IMR-90 (cell line): ENCODE data around the gene CDC42EP2. TPM values are rescaled to one million over a fixed set of nuclear protein-coding genes. Genes with fewer than 3 reads are reported as not detected.

Experiments used
- ATAC-seq: fragments of 200-7000 bp; cut with Tn5 transposase; 2 replicates; pipeline ENCODE4 v1.9.1; 2020; ENCODE audit warnings: low read depth, mild to moderate bottlenecking, moderate library complexity
- BruUV-seq: library from RNA; stranded (reverse); fragments of 400-500 nt; replicated peaks from 2 replicates; lab custom pipeline; 2021; lab: Mats Ljungman, UMichigan
- CTCF ChIA-PET: fragments of 300-600 bp; formaldehyde crosslinking; extraction: SDS; loops from one replicate; lab custom pipeline; 2021; ENCODE audit warnings: antibody characterized with exemption; lab: Yijun Ruan, JAX
- POLR2A ChIA-PET: fragments of 300-600 bp; sonication (Branson Sonifier 250); formaldehyde crosslinking; loops from one replicate; lab custom pipeline; 2022; ENCODE audit warnings: antibody characterized with exemption; ENCODE audit not compliant: unreplicated experiment; lab: Charles Lee
- DNase-seq: peaks from one replicate; pipeline ENCODE4 v3.0.0; 2013
- H2AFZ ChIP-seq: replicated peaks from 2 replicates; pipeline ENCODE3; 2013; ENCODE audit warnings: low read length, mild to moderate bottlenecking; ENCODE audit not compliant: poor library complexity
- H2AK5ac ChIP-seq: 2 replicates; pipeline ENCODE4 v1.6.1; 2013; ENCODE audit warnings: low read depth, low read length, inconsistent platforms
- H2AK9ac ChIP-seq: replicated peaks from 2 replicates; pipeline ENCODE3; 2013; ENCODE audit warnings: mild to moderate bottlenecking, low read depth, low read length, moderate library complexity; ENCODE audit not compliant: poor library complexity
- H2BK120ac ChIP-seq: 2 replicates; pipeline ENCODE4 v1.6.1; 2013; ENCODE audit warnings: low read depth, low read length, inconsistent platforms
- H2BK15ac ChIP-seq: 3 replicates; pipeline ENCODE4 v1.6.1; 2013; ENCODE audit warnings: low read depth, low read length, inconsistent platforms
- H2BK20ac ChIP-seq: 2 replicates; pipeline ENCODE4 v1.6.1; 2013; ENCODE audit warnings: low read depth, mild to moderate bottlenecking, inconsistent platforms, low read length, moderate library complexity
- H2BK5ac ChIP-seq: 2 replicates; pipeline ENCODE4 v1.6.1; 2013; ENCODE audit warnings: mild to moderate bottlenecking, low read depth, low read length, inconsistent platforms; ENCODE audit not compliant: poor library complexity, severe bottlenecking
- H3K14ac ChIP-seq: replicated peaks from 2 replicates; pipeline ENCODE4 v1.6.1; 2013; ENCODE audit warnings: low read depth, low read length, inconsistent platforms
- H3K18ac ChIP-seq: 2 replicates; pipeline ENCODE4 v1.6.1; 2013; ENCODE audit warnings: low read depth, low read length, control low read depth
- H3K23ac ChIP-seq: 2 replicates; pipeline ENCODE4 v1.6.1; 2013; ENCODE audit warnings: low read depth, low read length, inconsistent platforms
- H3K27ac ChIP-seq: 2 replicates; pipeline ENCODE4 v1.5.1; 2013; ENCODE audit warnings: mild to moderate bottlenecking, control low read depth, low read length; ENCODE audit not compliant: insufficient read depth
- H3K27me3 ChIP-seq: 2 replicates; pipeline ENCODE4 v1.6.1; 2013; ENCODE audit warnings: low read length; ENCODE audit not compliant: control insufficient read depth, insufficient read depth
- H3K36me3 ChIP-seq: 2 replicates; pipeline ENCODE4 v1.6.1; 2013; ENCODE audit warnings: low read length, mixed read lengths; ENCODE audit not compliant: control insufficient read depth, insufficient read depth
- H3K4ac ChIP-seq: 2 replicates; pipeline ENCODE4 v1.6.1; 2013; ENCODE audit warnings: low read depth, low read length, inconsistent platforms
- H3K4me1 ChIP-seq: 2 replicates; pipeline ENCODE4 v1.6.1; 2013; ENCODE audit warnings: low read length, mixed read lengths; ENCODE audit not compliant: control insufficient read depth, insufficient read depth
- H3K4me2 ChIP-seq: 2 replicates; pipeline ENCODE4 v1.6.1; 2013; ENCODE audit warnings: low read depth, mild to moderate bottlenecking, control low read depth, low read length, moderate library complexity
- H3K4me3 ChIP-seq: 2 replicates; pipeline ENCODE4 v1.5.1; 2013; ENCODE audit warnings: low read depth, mild to moderate bottlenecking, control low read depth, low read length, moderate library complexity; ENCODE audit not compliant: insufficient read depth
- H3K56ac ChIP-seq: 2 replicates; pipeline ENCODE4 v1.6.1; 2013; ENCODE audit warnings: low read length, inconsistent platforms; ENCODE audit not compliant: insufficient read depth; ENCODE audit errors: extremely low read depth
- H3K79me1 ChIP-seq, 2 experiments: 2 replicates each; pipeline ENCODE4 v1.6.1; 2013; ENCODE audit warnings: low read length in 2 of 2, inconsistent platforms in 1 of 2, low read depth in 1 of 2
- H3K9ac ChIP-seq: 2 replicates; pipeline ENCODE4 v1.6.1; 2013; ENCODE audit warnings: low read depth, low read length, control low read depth
- H3K9me1 ChIP-seq: 2 replicates; pipeline ENCODE4 v1.6.1; 2013; ENCODE audit warnings: low read length, inconsistent platforms; ENCODE audit not compliant: insufficient read depth
- H3K9me3 ChIP-seq: 2 replicates; pipeline ENCODE4 v1.6.1; 2013; ENCODE audit warnings: low read length; ENCODE audit not compliant: control insufficient read depth, insufficient read depth
- H4K20me1 ChIP-seq: 2 replicates; pipeline ENCODE4 v1.6.1; 2013; ENCODE audit warnings: low read length, inconsistent platforms; ENCODE audit not compliant: insufficient read depth
- H4K5ac ChIP-seq: 2 replicates; pipeline ENCODE4 v1.6.1; 2013; ENCODE audit warnings: mild to moderate bottlenecking, low read depth, low read length, control low read depth
- H4K8ac ChIP-seq, 2 experiments: 2 replicates each; pipeline ENCODE4 v1.6.1; 2013; ENCODE audit warnings: low read depth in 2 of 2, low read length in 2 of 2, control low read depth in 1 of 2, inconsistent platforms in 1 of 2
- H4K91ac ChIP-seq: 2 replicates; pipeline ENCODE4 v1.6.1; 2013; ENCODE audit warnings: low read depth, low read length, inconsistent platforms; ENCODE audit not compliant: insufficient read depth
- BHLHE40 ChIP-seq: fragments of 150-350 bp; IDR thresholded peaks from 2 replicates; pipeline ENCODE4 v1.6.1; 2016; ENCODE audit warnings: mild to moderate bottlenecking, low read depth, low read length
- CHD1 ChIP-seq: IDR thresholded peaks from 2 replicates; pipeline ENCODE4 v1.6.1; 2012; ENCODE audit warnings: low read depth, low read length, improper control_type of control experiment
- FOS ChIP-seq: fragments of 150-350 bp; IDR thresholded peaks from 2 replicates; pipeline ENCODE4 v1.6.1; 2016; ENCODE audit warnings: low read depth, low read length
- MAFK ChIP-seq: IDR thresholded peaks from 2 replicates; pipeline ENCODE4 v1.6.1; 2012; ENCODE audit warnings: low read depth, low read length, improper control_type of control experiment
- MAZ ChIP-seq: IDR thresholded peaks from 2 replicates; pipeline ENCODE4 v1.6.1; 2012; ENCODE audit warnings: low read depth, mild to moderate bottlenecking, low read length, improper control_type of control experiment, moderate library complexity, borderline replicate concordance
- MXI1 ChIP-seq: IDR thresholded peaks from 2 replicates; pipeline ENCODE4 v1.6.1; 2012; ENCODE audit warnings: low read depth, mild to moderate bottlenecking, low read length, moderate library complexity, borderline replicate concordance
- NFE2L2 ChIP-seq: fragments of 150-350 bp; IDR thresholded peaks from 2 replicates; pipeline ENCODE4 v1.6.1; 2016; ENCODE audit warnings: low read depth, mild to moderate bottlenecking, low read length
- POLR2A ChIP-seq: IDR thresholded peaks from 2 replicates; pipeline ENCODE4 v1.6.1; 2012; ENCODE audit warnings: mild to moderate bottlenecking, low read depth, low read length
- RAD21 ChIP-seq: IDR thresholded peaks from 2 replicates; pipeline ENCODE4 v1.6.1; 2012; ENCODE audit warnings: low read length, improper control_type of control experiment
- RCOR1 ChIP-seq: IDR thresholded peaks from 2 replicates; pipeline ENCODE4 v1.6.1; 2012; ENCODE audit warnings: mild to moderate bottlenecking, low read length, improper control_type of control experiment; ENCODE audit not compliant: insufficient replicate concordance
- SMC3 ChIP-seq: fragments of 150-350 bp; IDR thresholded peaks from 2 replicates; pipeline ENCODE4 v1.6.1; 2016; ENCODE audit warnings: low read depth, mild to moderate bottlenecking, antibody characterized with exemption, low read length, moderate library complexity
- WGBS, 2 experiments: methylation state at CpG; one replicate each; pipeline versions ENCODE4 v1.1.5 to v1.1.7; 2013; ENCODE audit warnings: missing lambda C conversion rate in 2 of 2; ENCODE audit not compliant: insufficient read length in 1 of 2; ENCODE audit errors: extremely low coverage in 2 of 2; 5-methylcytosine and 5-hydroxymethylcytosine counted together
- dilution Hi-C: fragments of 300-500 bp; cut with HindIII; formaldehyde crosslinking; loops from one replicate; pipeline ENCODE4 v1.14.3; 2018; ENCODE audit warnings: low sequenced_read_pairs; ENCODE audit not compliant: unreplicated experiment
- in situ Hi-C: fragments of 300-500 bp; cut with MboI; formaldehyde crosslinking; loops from 3 replicates; pipeline ENCODE4 v1.14.3; 2019; ENCODE audit warnings: low sequenced_read_pairs, inconsistent platforms, mixed read lengths
- intact Hi-C: fragments of 100-400 bp; cut with micrococcal nuclease; formaldehyde crosslinking; loops from 2 replicates; pipeline ENCODE4 v1.10.0; 2022
- polyA plus RNA-seq, 3 experiments: library from polyadenylated mRNA; depleted of rRNA; stranded (reverse); fragments of >200 nt; gene quantifications; 2 replicates each; pipeline ENCODE4 v1.2.3, GENCODE V29; 2012; ENCODE audit warnings: low replicate concordance in 1 of 3
- total RNA-seq: library from RNA; depleted of rRNA; stranded (reverse); fragments of >200 nt; gene quantifications from 2 replicates; pipeline ENCODE4 v1.2.3, GENCODE V29; 2012
- TF ChIP-seq, protein P1 (sequence below): conservative IDR thresholded peaks from 2 replicates; pipeline ENCODE4 v1.5.1; 2012; ENCODE audit warnings: mild to moderate bottlenecking, low read depth, low read length, improper control_type of control experiment
- TF ChIP-seq, protein P2 (sequence below): fragments of 150-350 bp; IDR thresholded peaks from 2 replicates; pipeline ENCODE4 v1.6.1; 2016; ENCODE audit warnings: low read depth, mild to moderate bottlenecking, low read length, moderate library complexity, borderline replicate concordance

CDC42EP2 gene
- total and polyA plus RNA-seq, 2 of the 4 experiments (the other 2 are of a cell fraction): 5.2 to 27.5 TPM

DNA sequence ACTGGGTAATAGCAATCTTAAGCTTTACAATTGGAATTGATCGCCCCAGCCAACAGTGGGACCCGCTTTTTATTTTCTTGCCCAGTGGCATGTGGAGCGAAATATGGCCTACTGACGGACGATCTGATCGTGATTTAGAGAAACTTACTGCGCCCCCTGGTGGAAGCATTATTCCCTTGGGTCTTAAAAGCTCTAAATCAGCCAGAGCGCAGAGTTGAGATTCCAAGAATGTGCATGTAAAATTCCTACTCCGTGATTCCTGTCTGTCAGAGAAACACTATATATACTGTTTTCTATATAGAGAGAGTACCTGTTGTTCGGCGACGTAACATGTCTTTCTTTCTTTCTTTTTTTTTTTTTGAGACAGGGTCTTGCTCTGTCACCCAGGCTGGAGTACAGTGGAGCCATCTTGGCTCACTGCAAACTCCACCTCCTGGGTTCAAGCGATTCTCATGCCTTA is 15.3 kb downstream of the CDC42EP2 start:
- H3K27me3 ChIP-seq: no peaks in the 10 kb centered on the region
- DNase-seq (peak; percentile 92), ATAC-seq (peak; percentile 28)
- peak overlapping the region in 1 of 2 experiments; percentile 50; a peak in 2 of 4 replicates for H4K8ac ChIP-seq
- H2AK5ac ChIP-seq: no peak overlapping the region
- ChIA-PET CTCF (interaction anchor here (0.6 to 6.3 kb wide), 14 partner anchors 9 to 125 kb away, joined by 3 to 74 read pairs (median 4); partner anchors contain the start of genes CDC42EP2 and POLA2), POLR2A (interaction anchor here (0.8 to 1.3 kb wide), 3 partner anchors 38 to 55 kb away, joined by 3 to 4 read pairs (median 4); no protein-coding TSS in a partner anchor)
- no peak overlapping the region for H2AK9ac ChIP-seq
- no peaks in the 10 kb centered on the region for H3K36me3 ChIP-seq
- no peak overlapping the region for H3K4me2 ChIP-seq
- H2BK15ac ChIP-seq: no peak overlapping the region; the same call in 2 of the 3 replicates
- no TSS peak for BruUV-seq
- no peak overlapping the region for H3K18ac ChIP-seq
- no peak overlapping the region for H3K56ac ChIP-seq
- no peak overlapping the region for H4K91ac ChIP-seq
- H2AFZ ChIP-seq: peak overlapping the region; percentile 78
- intact Hi-C loops (loop anchor here (1.0 kb wide), 1 partner anchor 55 kb away; no protein-coding TSS in a partner anchor), in situ Hi-C loops (no loop called here), dilution Hi-C loops (no loop called here)
- H2BK5ac ChIP-seq: no peak overlapping the region
- no peak overlapping the region for H3K14ac ChIP-seq
- no peaks in the 10 kb centered on the region; the same call in 1 of the 2 replicates for H3K4me1 ChIP-seq
- no peaks in the 10 kb centered on the region for H3K9me3 ChIP-seq
- no peak overlapping the region; the same call in 1 of the 2 replicates for H2BK20ac ChIP-seq
- peak overlapping the region; percentile 11; the same call in 1 of the 2 replicates for H2BK120ac ChIP-seq
- H4K5ac ChIP-seq: no peak overlapping the region
- no peak overlapping the region for H3K27ac ChIP-seq
- WGBS, 2 experiments: 8% methylated on average over 7 of the region's 13 CpGs; no CpG with 5 or more reads in 1 of the 2 experiments
- TF ChIP-seq, protein P1, sequence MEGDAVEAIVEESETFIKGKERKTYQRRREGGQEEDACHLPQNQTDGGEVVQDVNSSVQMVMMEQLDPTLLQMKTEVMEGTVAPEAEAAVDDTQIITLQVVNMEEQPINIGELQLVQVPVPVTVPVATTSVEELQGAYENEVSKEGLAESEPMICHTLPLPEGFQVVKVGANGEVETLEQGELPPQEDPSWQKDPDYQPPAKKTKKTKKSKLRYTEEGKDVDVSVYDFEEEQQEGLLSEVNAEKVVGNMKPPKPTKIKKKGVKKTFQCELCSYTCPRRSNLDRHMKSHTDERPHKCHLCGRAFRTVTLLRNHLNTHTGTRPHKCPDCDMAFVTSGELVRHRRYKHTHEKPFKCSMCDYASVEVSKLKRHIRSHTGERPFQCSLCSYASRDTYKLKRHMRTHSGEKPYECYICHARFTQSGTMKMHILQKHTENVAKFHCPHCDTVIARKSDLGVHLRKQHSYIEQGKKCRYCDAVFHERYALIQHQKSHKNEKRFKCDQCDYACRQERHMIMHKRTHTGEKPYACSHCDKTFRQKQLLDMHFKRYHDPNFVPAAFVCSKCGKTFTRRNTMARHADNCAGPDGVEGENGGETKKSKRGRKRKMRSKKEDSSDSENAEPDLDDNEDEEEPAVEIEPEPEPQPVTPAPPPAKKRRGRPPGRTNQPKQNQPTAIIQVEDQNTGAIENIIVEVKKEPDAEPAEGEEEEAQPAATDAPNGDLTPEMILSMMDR: peak; percentile 85
- no peak for TF ChIP-seq BHLHE40
- TF ChIP-seq FOS: no peak
- peak; percentile 76 for TF ChIP-seq SMC3
- TF ChIP-seq MXI1: peak; percentile 59; the same call in 1 of the 2 replicates
- no peak for TF ChIP-seq NFE2L2
- peak; percentile 56 for TF ChIP-seq POLR2A
- no peak for TF ChIP-seq MAZ
- peak; percentile 68 for TF ChIP-seq RAD21
- no peak for TF ChIP-seq RCOR1
- TF ChIP-seq MAFK: no peak
- TF ChIP-seq CHD1: no peak
- TF ChIP-seq, protein P2, sequence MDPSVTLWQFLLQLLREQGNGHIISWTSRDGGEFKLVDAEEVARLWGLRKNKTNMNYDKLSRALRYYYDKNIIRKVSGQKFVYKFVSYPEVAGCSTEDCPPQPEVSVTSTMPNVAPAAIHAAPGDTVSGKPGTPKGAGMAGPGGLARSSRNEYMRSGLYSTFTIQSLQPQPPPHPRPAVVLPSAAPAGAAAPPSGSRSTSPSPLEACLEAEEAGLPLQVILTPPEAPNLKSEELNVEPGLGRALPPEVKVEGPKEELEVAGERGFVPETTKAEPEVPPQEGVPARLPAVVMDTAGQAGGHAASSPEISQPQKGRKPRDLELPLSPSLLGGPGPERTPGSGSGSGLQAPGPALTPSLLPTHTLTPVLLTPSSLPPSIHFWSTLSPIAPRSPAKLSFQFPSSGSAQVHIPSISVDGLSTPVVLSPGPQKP: no peak
- no peak overlapping the region for H3K4me3 ChIP-seq
- H3K9me1 ChIP-seq: no peaks in the 10 kb centered on the region; the same call in 1 of the 2 replicates
- peaks cover 14% of the 10 kb centered on the region for H4K20me1 ChIP-seq
- H3K4ac ChIP-seq: no peak overlapping the region
- H3K23ac ChIP-seq: no peak overlapping the region
- peaks cover 0 to 16% of the 10 kb centered on the region in 2 experiments; a peak in 3 of 4 replicates for H3K79me1 ChIP-seq
- no peak overlapping the region for H3K9ac ChIP-seq
